ENCODE results near the gene TTC7B. TPM values are rescaled to one million over a fixed set of nuclear protein-coding genes. Genes with fewer than 3 reads are reported as not detected.

Gene TTC7B
- total and polyA plus RNA-seq, 2 of the 13 experiments (the other 11 are each of a cell fraction or from before 2014, with no cell fraction given): 1.3 to 3.2 TPM

- Histone ChIP-seq H3K79me2 (ENCODE audit: insufficient read depth, low read length) (no peaks in the 10 kb centered on the region), H4K20me1 (ENCODE audit: insufficient read depth, low read length) (no peaks in the 10 kb centered on the region), H3K9ac (ENCODE audit: insufficient read depth, low read depth, low read length) (no peak overlapping the region), H2AFZ (ENCODE audit: low read length) (no peak overlapping the region), H3K4me3 (replicated peaks in 1 of 3; ENCODE audit: insufficient read depth in 1 of 3, low read depth in 2 of 3, low read length in 3 of 3) (no peak overlapping the region), H3K9me3 (ENCODE audit: low read length) (no peaks in the 10 kb centered on the region), H3K4me2 (ENCODE audit: low read depth, low read length) (no peak overlapping the region), H3K27me3 (ENCODE audit: control insufficient read depth in 1 of 2, insufficient read depth in 2 of 2, low read length in 2 of 2) (no peaks in the 10 kb centered on the region), H3K36me3 (replicated peaks in 1 of 2; ENCODE audit: control insufficient read depth in 1 of 2, insufficient read depth in 2 of 2, low read length in 2 of 2) (no peaks in the 10 kb centered on the region), H3K27ac (ENCODE audit: extremely low read length, insufficient read depth, low read length) (no peak overlapping the region), H3K4me1 (ENCODE audit: insufficient read depth, low read length) (peaks cover 12% of the 10 kb centered on the region)
- DNase-seq (ENCODE audit: low spot score) (no peak), FAIRE-seq (no peak), ATAC-seq (no peak)
- ChIA-PET POLR2A (no interaction called here), CTCF (ENCODE audit: low intra/inter-chr PET ratio, low total read pairs) (no interaction called here)
- in situ Hi-C loops (cut with HindIII; ENCODE audit: extremely low pct_ligation_motif_present, low pct_unique_long_range_greater_than_20kb) (no loop called here), intact Hi-C loops (cut with micrococcal nuclease; ENCODE audit: unreplicated experiment) (no loop called here)
- TF ChIP-seq ZBTB3 (CRISPR knock-in tag; IDR thresholded peaks at IDR 0.05; ENCODE audit: borderline replicate concordance, low read depth) (no peak), ZNF256 (CRISPR knock-in tag; conservative IDR thresholded peaks at IDR 0.05) (no peak), KAT7 (CRISPR knock-in tag; IDR thresholded peaks at IDR 0.05; ENCODE audit: borderline replicate concordance) (no peak), TOPORS (CRISPR knock-in tag; IDR thresholded peaks at IDR 0.05) (no peak), ZNF574 (CRISPR knock-in tag; IDR thresholded peaks at IDR 0.05) (no peak), GLI4 (CRISPR knock-in tag; IDR thresholded peaks at IDR 0.05; ENCODE audit: borderline replicate concordance) (no peak), NFIC (IDR thresholded peaks at IDR 0.05; ENCODE audit: low read length) (no peak), HDAC6 (IDR thresholded peaks at IDR 0.05; ENCODE audit: low read depth, low read length) (no peak), MBD4 (IDR thresholded peaks at IDR 0.05; ENCODE audit: borderline replicate concordance, low read length) (no peak), MYC (CRISPR knock-in tag; IDR thresholded peaks at IDR 0.05; ENCODE audit: borderline replicate concordance) (no peak), RFXANK (CRISPR knock-in tag; IDR thresholded peaks at IDR 0.05) (no peak), SUZ12 (IDR thresholded peaks at IDR 0.05; ENCODE audit: low read depth, low read length) (no peak), RCOR2 (CRISPR knock-in tag; IDR thresholded peaks at IDR 0.05) (no peak), SP2 (CRISPR knock-in tag; IDR thresholded peaks at IDR 0.05) (no peak), SIN3A (IDR thresholded peaks at IDR 0.05; ENCODE audit: borderline replicate concordance, low read depth, low read length) (no peak), SMC3 (IDR thresholded peaks at IDR 0.05; ENCODE audit: low read length) (no peak)
- TF ChIP-seq, protein P1, sequence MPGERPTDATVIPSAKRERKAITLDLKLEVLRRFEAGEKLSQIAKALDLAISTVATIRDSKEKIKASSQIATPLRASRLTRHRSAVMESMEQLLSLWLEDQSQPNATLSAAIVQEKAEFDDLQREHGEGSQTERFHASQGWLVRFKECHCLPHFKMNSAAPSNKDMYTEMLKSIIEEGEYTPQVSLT (CRISPR knock-in tag; IDR thresholded peaks at IDR 0.05; ENCODE audit: borderline replicate concordance, low read depth): no peak
- no TSS peak for BruUV-seq (replicated peaks)
- WGBS (ENCODE audit: low lambda C conversion rate): 89% methylated on average over 4 of the region's 4 CpGs
These were observed 160.4 kb downstream of the TTC7B start for GRCh38 chr14:90655829-90656228.
